OCI-LY7 (cell line): ENCODE data around the gene ERCC6. TPM values are rescaled to one million over a fixed set of nuclear protein-coding genes. Genes with fewer than 3 reads are reported as not detected.

Source experiments
- BruUV-seq: library from RNA; stranded (reverse); fragments of 400-500 nt; replicated peaks from 2 replicates; lab custom pipeline; 2021; lab: Mats Ljungman, UMichigan
- CTCF ChIA-PET: fragments of 300-600 bp; sonication (Branson Sonifier 250); formaldehyde crosslinking; loops from one replicate; lab custom pipeline; 2022; ENCODE audit warnings: antibody characterized with exemption; ENCODE audit not compliant: unreplicated experiment; lab: Charles Lee
- POLR2A ChIA-PET: fragments of 300-600 bp; sonication (Branson Sonifier 250); formaldehyde crosslinking; loops from one replicate; lab custom pipeline; 2022; ENCODE audit warnings: antibody characterized with exemption; lab: Charles Lee
- DNase-seq: peaks from one replicate; pipeline ENCODE4 v3.0.0-alpha.2; 2015; ENCODE audit warnings: low spot score
- H2AFZ ChIP-seq: fragments of 200-600 bp; sonication (generic), shearing (Covaris generic); 2 replicates; pipeline ENCODE4 v1.6.1; 2014; ENCODE audit warnings: mild to moderate bottlenecking, antibody characterized with exemption, low read length, moderate library complexity
- H3K27ac ChIP-seq: fragments of 200-600 bp; sonication (generic); 2 replicates; pipeline ENCODE4 v1.5.1; 2014; ENCODE audit warnings: mixed run types, low read depth, mild to moderate bottlenecking, moderate library complexity, low read length, inconsistent platforms; ENCODE audit not compliant: poor library complexity, severe bottlenecking
- H3K36me3 ChIP-seq: fragments of 200-600 bp; sonication (generic); 2 replicates; pipeline ENCODE4 v1.6.1; 2014; ENCODE audit warnings: mild to moderate bottlenecking, antibody characterized with exemption, low read length, moderate library complexity, mixed read lengths; ENCODE audit not compliant: insufficient read depth
- H3K4me1 ChIP-seq: fragments of 200-600 bp; sonication (generic); 2 replicates; pipeline ENCODE4 v1.5.1; 2014; ENCODE audit warnings: mild to moderate bottlenecking, low read length; ENCODE audit not compliant: insufficient read depth, poor library complexity, severe bottlenecking
- H3K4me2 ChIP-seq: fragments of 200-600 bp; sonication (generic); 2 replicates; pipeline ENCODE4 v1.6.1; 2014; ENCODE audit warnings: mild to moderate bottlenecking, low read length
- H3K4me3 ChIP-seq: fragments of 200-600 bp; sonication (generic); 2 replicates; pipeline ENCODE4 v1.5.1; 2014; ENCODE audit warnings: mild to moderate bottlenecking, low read depth, low read length; ENCODE audit not compliant: poor library complexity, severe bottlenecking
- H3K79me2 ChIP-seq: fragments of 200-600 bp; sonication (generic); 2 replicates; pipeline ENCODE4 v1.6.1; 2016; ENCODE audit warnings: low read depth, mild to moderate bottlenecking, low read length, moderate library complexity, mixed read lengths; ENCODE audit not compliant: insufficient read depth
- H3K9me2 ChIP-seq: fragments of 200-600 bp; sonication (generic); 2 replicates; pipeline ENCODE4 v1.6.1; 2016; ENCODE audit warnings: mild to moderate bottlenecking, low read length, mixed read lengths; ENCODE audit not compliant: insufficient read depth
- H3K9me3 ChIP-seq: fragments of 200-600 bp; sonication (generic); 2 replicates; pipeline ENCODE4 v1.6.1; 2014; ENCODE audit warnings: mild to moderate bottlenecking, mixed run types, low read length, mixed read lengths
- H4K20me1 ChIP-seq: fragments of 200-600 bp; sonication (generic); 2 replicates; pipeline ENCODE4 v1.6.1; 2014; ENCODE audit warnings: mild to moderate bottlenecking, antibody characterized with exemption, low read length, moderate library complexity, mixed read lengths; ENCODE audit not compliant: insufficient read depth
- CTCF ChIP-seq: fragments of 200-600 bp; sonication (generic); conservative IDR thresholded peaks from 2 replicates; pipeline ENCODE4 v1.5.1; 2014; ENCODE audit warnings: mild to moderate bottlenecking, antibody characterized with exemption, low read length, moderate library complexity, mixed read lengths
- EZH2phosphoT487 ChIP-seq: fragments of 200-600 bp; sonication (generic); IDR thresholded peaks from 2 replicates; pipeline ENCODE4 v1.6.1; 2018; ENCODE audit warnings: low read depth, borderline replicate concordance, mild to moderate bottlenecking, mixed run types, antibody characterized with exemption, low read length, moderate library complexity, mixed read lengths
- intact Hi-C: fragments of 100-400 bp; cut with micrococcal nuclease; formaldehyde crosslinking; loops from one replicate; pipeline ENCODE4 v1.10.0; 2022; ENCODE audit not compliant: unreplicated experiment
- total RNA-seq, 2 experiments: library from RNA; depleted of rRNA in 1 of 2; stranded (reverse); fragments of >200 nt in 1 of 2; shearing (Covaris generic) in 1 of 2; gene quantifications; 2 replicates each; pipeline ENCODE4 v1.2.3, GENCODE V29; 2014 to 2022

Gene ERCC6
- total RNA-seq, 2 experiments from 2014 or later: 7.8 to 25.7 TPM

GRCh38 chr10:49560526-49560925 lies 21.6 kb upstream of the ERCC6 start:
- no peak for DNase-seq
- BruUV-seq: no TSS peak
- Histone ChIP-seq H3K4me2 (no peak overlapping the region), H2AFZ (no peak overlapping the region), H4K20me1 (no peaks in the 10 kb centered on the region), H3K9me2 (no peaks in the 10 kb centered on the region), H3K4me1 (no peaks in the 10 kb centered on the region), H3K9me3 (no peaks in the 10 kb centered on the region), H3K79me2 (no peaks in the 10 kb centered on the region), H3K4me3 (no peak overlapping the region), H3K27ac (no peak overlapping the region), H3K36me3 (no peaks in the 10 kb centered on the region)
- ChIA-PET CTCF (no interaction called here), POLR2A (no interaction called here)
- intact Hi-C loops: no loop called here
- no peak for TF ChIP-seq CTCF
- TF ChIP-seq EZH2phosphoT487: no peak

- TF ChIP-seq EZH2phosphoT487 (no peak), CTCF (no peak)
- H3K27ac ChIP-seq: no peak overlapping the region
- no peak overlapping the region for H2AFZ ChIP-seq
- no peaks in the 10 kb centered on the region for H3K9me3 ChIP-seq
- POLR2A ChIA-PET: no interaction called here
- H3K36me3 ChIP-seq: no peaks in the 10 kb centered on the region
- CTCF ChIA-PET: no interaction called here
- intact Hi-C loops: no loop called here
- H3K4me2 ChIP-seq: no peak overlapping the region
- no peaks in the 10 kb centered on the region for H4K20me1 ChIP-seq
- H3K4me1 ChIP-seq: no peaks in the 10 kb centered on the region
- no peaks in the 10 kb centered on the region for H3K9me2 ChIP-seq
- no peaks in the 10 kb centered on the region for H3K79me2 ChIP-seq
- no peak for DNase-seq
- no peak overlapping the region for H3K4me3 ChIP-seq
- no TSS peak for BruUV-seq
Measured at GRCh38 chr10:49559476-49559875, 20.6 kb upstream of the ERCC6 start.

- H3K27ac ChIP-seq: no peak overlapping the region
- no peaks in the 10 kb centered on the region for H3K9me3 ChIP-seq
- DNase-seq: no peak
- CTCF ChIA-PET: no interaction called here
- no peak overlapping the region for H3K4me2 ChIP-seq
- POLR2A ChIA-PET: no interaction called here
- no TSS peak for BruUV-seq
- no peak overlapping the region for H2AFZ ChIP-seq
- no peaks in the 10 kb centered on the region for H3K9me2 ChIP-seq
- no peaks in the 10 kb centered on the region for H4K20me1 ChIP-seq
- no peaks in the 10 kb centered on the region for H3K4me1 ChIP-seq
- TF ChIP-seq EZH2phosphoT487 (no peak), CTCF (no peak)
- H3K36me3 ChIP-seq: no peaks in the 10 kb centered on the region
- H3K79me2 ChIP-seq: no peaks in the 10 kb centered on the region
- intact Hi-C loops: no loop called here
- no peak overlapping the region for H3K4me3 ChIP-seq
Measured at GRCh38 chr10:49558190-49558589, 19.3 kb upstream of the ERCC6 start.
